T1000 (cell line): ENCODE data around the gene CCDC117.
"Not testable (repeated sequence)": the region's sequence is repeated elsewhere in the genome, so short reads cannot be mapped to it uniquely, and the experiment has no call there.

Experiments used
- DNase-seq: peaks from one replicate; lab custom pipeline; 2025; ENCODE audit warnings: mixed read lengths; lab: John Stamatoyannopoulos, UW

The CCDC117 gene

GRCh38 chr22:28801845-28802594 is 29.5 kb downstream of the CCDC117 start:
- DNase-seq, result no peak

GRCh38 chr22:28802595-28803123 is 30.2 kb downstream of the CCDC117 start:
- no peak for DNase-seq

GRCh38 chr22:28805426-28805825 is 32.9 kb downstream of the CCDC117 start:
- not testable (repeated sequence) for DNase-seq

GRCh38 chr22:28808716-28809355 is 36.3 kb downstream of the CCDC117 start:
- DNase-seq, result no peak

- DNase-seq, result no peak
These were observed 38.5 kb downstream of the CCDC117 start for GRCh38 chr22:28810821-28811491.

- DNase-seq, result no peak
These were observed 40.0 kb downstream of the CCDC117 start for GRCh38 chr22:28812516-28812915.

GRCh38 chr22:28813772-28814518 is 41.5 kb downstream of the CCDC117 start:
- no peak for DNase-seq

GRCh38 chr22:28815111-28815510 is 42.6 kb downstream of the CCDC117 start:
- no peak for DNase-seq

GRCh38 chr22:28815729-28816128 is 43.2 kb downstream of the CCDC117 start:
- no peak for DNase-seq

GRCh38 chr22:28817064-28817463 is 44.6 kb downstream of the CCDC117 start:
- DNase-seq, result no peak

GRCh38 chr22:28817919-28818859 is 45.7 kb downstream of the CCDC117 start:
- no peak for DNase-seq

- no peak for DNase-seq
These were observed 47.0 kb downstream of the CCDC117 start for GRCh38 chr22:28819253-28820096.

GRCh38 chr22:28820885-28821284 is 48.4 kb downstream of the CCDC117 start:
- no peak for DNase-seq

- no peak for DNase-seq
These were observed 49.0 kb downstream of the CCDC117 start for GRCh38 chr22:28821452-28821851.

GRCh38 chr22:28822930-28823551 is 50.5 kb downstream of the CCDC117 start:
- no peak for DNase-seq

- not testable (repeated sequence) for DNase-seq
These were observed 52.0 kb downstream of the CCDC117 start for GRCh38 chr22:28824455-28824854.

GRCh38 chr22:28826430-28826829 is 53.9 kb downstream of the CCDC117 start:
- not testable (repeated sequence) for DNase-seq

- DNase-seq, result no peak
These were observed 54.4 kb downstream of the CCDC117 start for GRCh38 chr22:28826921-28827320.
